HFFc6 (cell line): ENCODE measurements around the gene SEPTIN3. TPM values are rescaled to one million over a fixed set of nuclear protein-coding genes. Genes with fewer than 3 reads are reported as not detected.
"Not testable (repeated sequence)": the region's sequence is repeated elsewhere in the genome, so short reads cannot be mapped to it uniquely, and the experiment has no call there.

ENCODE experiments used
- DNase-seq: peaks from one replicate; pipeline ENCODE4 v3.0.0-alpha.2; 2018
- H3K27ac Mint-ChIP-seq: 2 replicates; pipeline ENCODE4 v1.8.0; 2020; ENCODE audit warnings: mild to moderate bottlenecking, mixed read lengths
- H3K27me3 Mint-ChIP-seq: 2 replicates; pipeline ENCODE4 v1.8.0; 2021; ENCODE audit warnings: mild to moderate bottlenecking, moderate library complexity, mixed read lengths; ENCODE audit not compliant: insufficient read depth
- H3K36me3 Mint-ChIP-seq: 2 replicates; pipeline ENCODE4 v1.8.0; 2021; ENCODE audit warnings: low read depth, mixed read lengths
- H3K4me1 Mint-ChIP-seq: 2 replicates; pipeline ENCODE4 v1.8.0; 2020; ENCODE audit warnings: low read depth, mixed read lengths
- H3K4me3 Mint-ChIP-seq: 2 replicates; pipeline ENCODE4 v1.8.0; 2020; ENCODE audit warnings: mild to moderate bottlenecking, moderate library complexity, mixed read lengths
- H3K9me3 Mint-ChIP-seq: 2 replicates; pipeline ENCODE4 v1.8.0; 2020; ENCODE audit warnings: mild to moderate bottlenecking, mixed read lengths
- CTCF ChIP-seq: fragments of 200-600 bp; sonication (generic); IDR thresholded peaks from 2 replicates; pipeline ENCODE4 v1.5.0; 2021; ENCODE audit warnings: antibody characterized with exemption, mild to moderate bottlenecking
- total RNA-seq, 6 experiments: library from RNA; stranded (reverse); fragmentation: NEBNext Ultra II Directional; extraction: Animal tissue kit (Norgen Biotek cat#: 25700); gene quantifications; 2 replicates in 1 of 6; 3 replicates in 5 of 6; pipeline ENCODE4 v1.2.3, GENCODE V29; 2021

SEPTIN3 gene
- total RNA-seq, 6 experiments from 2014 or later = 0.05 to 0.17 TPM; not detected in 4

DNA sequence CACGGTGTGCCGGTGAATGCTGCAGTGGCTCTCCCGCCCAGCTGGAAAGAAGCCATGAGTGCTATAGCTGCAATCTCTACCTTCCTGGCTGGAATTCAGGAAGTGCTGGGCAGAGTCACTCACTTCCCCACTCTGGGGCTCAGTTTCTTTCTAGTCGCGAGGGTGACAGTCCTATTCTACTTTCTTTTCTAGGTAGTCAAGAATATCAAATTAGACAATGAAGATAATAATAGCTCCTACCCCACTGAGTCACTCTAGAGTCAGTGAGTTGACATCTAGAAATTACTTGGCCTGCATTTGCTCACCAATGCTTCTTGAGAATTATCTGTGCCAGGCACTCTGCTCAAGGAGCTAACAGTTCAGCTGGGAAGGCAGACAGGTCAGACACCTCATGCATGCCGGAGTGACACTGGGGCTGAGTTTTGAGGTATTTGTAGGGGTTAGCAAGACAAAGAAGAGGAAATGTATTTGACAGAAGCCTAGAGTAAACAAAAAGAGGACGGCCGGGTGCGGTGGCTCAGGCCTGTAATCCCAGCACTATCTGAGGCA lies 25.5 kb upstream of the SEPTIN3 start:
- Mint-ChIP-seq H3K36me3 (peaks cover 9% of the 10 kb centered on the region; the same call in 1 of the 2 replicates), H3K4me1 (peaks cover 59% of the 10 kb centered on the region), H3K9me3 (no peaks in the 10 kb centered on the region), H3K27me3 (no peaks in the 10 kb centered on the region), H3K27ac (peak overlapping the region; percentile 52), H3K4me3 (0 out of 2 replicates have a peak overlapping the region, but pooled peaks have one; percentile 14)
- peak; percentile 33 for DNase-seq
- no peak for TF ChIP-seq CTCF

DNA sequence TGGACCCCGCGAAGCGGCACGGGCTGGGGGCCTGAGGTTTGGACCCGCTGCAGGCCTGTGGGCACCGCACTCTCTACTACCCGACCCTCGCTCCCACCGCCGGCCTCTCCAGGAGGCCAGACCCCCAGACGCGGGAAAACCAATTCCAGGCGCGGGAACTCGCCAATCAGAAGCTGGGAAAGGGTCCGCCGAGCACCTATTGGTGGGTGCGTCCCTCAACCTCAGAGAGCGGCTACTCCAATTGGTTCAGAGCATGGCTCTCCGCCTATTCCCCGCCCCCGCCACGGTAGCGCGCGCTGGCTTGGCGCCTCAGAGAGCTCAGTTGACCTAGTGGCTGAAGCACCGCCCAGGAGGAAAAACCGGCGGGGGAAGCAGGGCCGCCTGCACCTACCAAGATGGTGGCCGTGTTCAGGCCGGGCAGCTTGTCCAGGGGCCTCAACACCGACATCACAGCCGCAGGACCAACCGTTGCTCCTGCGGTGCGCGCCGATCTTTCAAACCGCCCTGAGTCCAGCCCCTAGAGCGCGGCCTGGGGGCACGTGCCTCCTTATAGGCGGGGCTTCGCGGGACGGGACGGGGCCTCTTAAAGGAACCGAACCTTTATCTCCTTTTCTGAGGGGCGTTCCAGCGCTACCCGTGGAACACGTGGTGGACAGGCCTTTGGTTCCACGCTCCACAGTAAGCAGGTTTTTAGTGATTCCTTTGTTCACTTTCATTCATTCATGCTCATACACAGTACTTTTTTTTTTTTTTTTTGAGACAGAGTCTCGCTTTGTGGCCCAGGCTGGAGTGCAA lies 22.4 kb upstream of the SEPTIN3 start, which contains the start of gene CENPM:
TSS of gene CENPM (minus strand) at position 524 of the 795 bp plus-strand sequence. CDS start at position 448, 76 bp downstream.
- DNase-seq = peak; percentile 90
- Mint-ChIP-seq H3K36me3 (peaks cover 9% of the 10 kb centered on the region; the same call in 1 of the 2 replicates), H3K27ac (peak within 1 kb of the TSS; percentile 88), H3K4me1 (peaks cover 32% of the 10 kb centered on the region), H3K27me3 (peaks cover 2% of the 10 kb centered on the region), H3K4me3 (peak within 1 kb of the TSS; percentile 94), H3K9me3 (no peaks in the 10 kb centered on the region)
- TF ChIP-seq CTCF = no peak

DNA sequence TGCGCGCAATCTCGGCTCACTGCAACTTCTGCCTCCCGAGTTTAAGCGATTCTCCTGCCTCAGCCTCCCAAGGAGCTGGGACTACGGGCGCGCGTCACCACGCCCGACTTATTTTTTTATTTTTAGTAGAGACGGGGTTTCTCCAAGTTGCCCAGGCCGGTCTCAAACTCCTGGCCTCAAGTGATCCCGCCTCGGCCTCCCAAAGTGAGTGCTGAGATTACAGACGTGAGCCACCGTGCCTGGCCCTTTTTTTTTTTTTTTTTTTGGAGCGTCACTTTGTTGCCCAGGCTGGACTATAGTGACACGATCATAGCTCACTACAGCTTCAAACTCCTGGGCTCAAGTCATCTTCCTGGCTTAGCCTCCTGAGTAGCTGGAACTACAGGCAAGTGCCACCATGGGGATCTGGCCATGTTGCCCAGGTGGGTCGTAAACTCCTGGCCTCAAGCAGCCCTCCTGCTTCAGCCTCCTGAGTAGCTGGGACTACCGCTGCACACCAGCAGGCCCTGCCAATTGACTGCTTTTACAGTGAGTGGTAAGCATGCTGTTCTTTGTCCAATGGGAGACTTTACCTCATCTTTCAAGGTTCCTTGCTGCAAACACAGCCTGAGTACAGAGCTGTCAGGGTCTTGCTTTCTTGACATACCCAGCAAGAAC lies 21.7 kb upstream of the SEPTIN3 start:
- Mint-ChIP-seq H3K27me3 (peaks cover 2% of the 10 kb centered on the region), H3K4me1 (peaks cover 29% of the 10 kb centered on the region), H3K9me3 (no peaks in the 10 kb centered on the region), H3K27ac (peak overlapping the region; percentile 88; the same call in 1 of the 2 replicates), H3K36me3 (peaks cover 9% of the 10 kb centered on the region; the same call in 1 of the 2 replicates), H3K4me3 (peak overlapping the region; percentile 94)
- no peak for DNase-seq
- no peak for TF ChIP-seq CTCF

DNA sequence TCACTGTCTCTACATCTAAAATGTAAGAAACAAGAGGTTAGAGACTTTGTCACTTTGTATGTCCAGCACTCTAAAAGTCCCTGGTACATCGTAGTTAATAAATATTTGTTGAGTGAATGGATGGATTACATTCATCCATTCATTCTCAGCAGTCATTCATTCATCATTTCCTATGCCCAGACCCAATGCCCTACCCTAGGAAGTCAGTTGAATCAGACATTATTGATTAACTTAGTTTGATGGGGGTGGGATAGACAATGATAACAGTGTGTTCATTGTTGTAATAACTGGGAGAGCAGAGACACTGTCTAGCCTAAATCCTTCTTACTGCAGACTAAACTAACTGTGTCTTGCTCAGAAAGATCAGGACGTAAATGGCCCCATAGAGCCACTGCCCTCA lies 21.1 kb upstream of the SEPTIN3 start:
- no peak overlapping the region for H3K4me3 Mint-ChIP-seq
- no peaks in the 10 kb centered on the region for H3K9me3 Mint-ChIP-seq
- peaks cover 2% of the 10 kb centered on the region for H3K27me3 Mint-ChIP-seq
- DNase-seq = no peak
- peaks cover 9% of the 10 kb centered on the region; the same call in 1 of the 2 replicates for H3K36me3 Mint-ChIP-seq
- H3K4me1 Mint-ChIP-seq = peaks cover 28% of the 10 kb centered on the region
- no peak for TF ChIP-seq CTCF
- no peak overlapping the region for H3K27ac Mint-ChIP-seq

DNA sequence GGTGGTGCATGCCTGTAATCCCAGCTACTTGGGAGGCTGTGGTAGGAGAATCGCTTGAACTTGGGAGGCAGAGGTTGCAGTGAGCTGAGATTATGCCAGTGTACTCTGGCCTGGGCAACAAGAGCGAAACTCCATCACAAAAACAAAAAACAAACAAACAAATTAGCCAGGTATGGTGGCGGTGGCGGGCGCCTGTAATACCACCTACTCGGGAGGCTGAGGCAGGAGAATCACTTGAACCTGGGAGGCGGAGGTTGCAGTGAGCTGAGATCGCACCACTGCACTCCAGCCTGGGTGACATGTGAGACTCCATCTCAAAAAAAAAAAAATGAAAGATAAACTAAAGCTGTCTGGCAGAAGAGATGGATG lies 20.3 kb upstream of the SEPTIN3 start:
- DNase-seq, H3K36me3 Mint-ChIP-seq, H3K27me3 Mint-ChIP-seq, H3K27ac Mint-ChIP-seq, H3K9me3 Mint-ChIP-seq, H3K4me3 Mint-ChIP-seq: not testable (repeated sequence)
- peaks cover 20% of the 10 kb centered on the region for H3K4me1 Mint-ChIP-seq
